ENCODE measurements around the gene PCDHA5.

DNA sequence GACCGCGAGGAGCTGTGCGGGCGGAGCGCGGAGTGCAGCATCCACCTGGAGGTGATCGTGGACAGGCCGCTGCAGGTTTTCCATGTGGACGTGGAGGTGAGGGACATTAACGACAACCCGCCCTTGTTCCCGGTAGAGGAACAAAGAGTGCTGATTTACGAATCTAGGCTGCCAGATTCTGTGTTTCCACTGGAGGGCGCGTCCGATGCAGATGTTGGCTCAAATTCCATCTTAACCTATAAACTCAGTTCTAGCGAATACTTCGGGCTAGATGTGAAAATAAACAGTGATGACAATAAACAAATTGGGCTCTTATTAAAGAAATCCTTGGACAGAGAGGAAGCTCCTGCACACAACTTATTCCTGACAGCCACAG, 6.9 kb downstream of the PCDHA5 start:
- TF ChIP-seq, protein P1, sequence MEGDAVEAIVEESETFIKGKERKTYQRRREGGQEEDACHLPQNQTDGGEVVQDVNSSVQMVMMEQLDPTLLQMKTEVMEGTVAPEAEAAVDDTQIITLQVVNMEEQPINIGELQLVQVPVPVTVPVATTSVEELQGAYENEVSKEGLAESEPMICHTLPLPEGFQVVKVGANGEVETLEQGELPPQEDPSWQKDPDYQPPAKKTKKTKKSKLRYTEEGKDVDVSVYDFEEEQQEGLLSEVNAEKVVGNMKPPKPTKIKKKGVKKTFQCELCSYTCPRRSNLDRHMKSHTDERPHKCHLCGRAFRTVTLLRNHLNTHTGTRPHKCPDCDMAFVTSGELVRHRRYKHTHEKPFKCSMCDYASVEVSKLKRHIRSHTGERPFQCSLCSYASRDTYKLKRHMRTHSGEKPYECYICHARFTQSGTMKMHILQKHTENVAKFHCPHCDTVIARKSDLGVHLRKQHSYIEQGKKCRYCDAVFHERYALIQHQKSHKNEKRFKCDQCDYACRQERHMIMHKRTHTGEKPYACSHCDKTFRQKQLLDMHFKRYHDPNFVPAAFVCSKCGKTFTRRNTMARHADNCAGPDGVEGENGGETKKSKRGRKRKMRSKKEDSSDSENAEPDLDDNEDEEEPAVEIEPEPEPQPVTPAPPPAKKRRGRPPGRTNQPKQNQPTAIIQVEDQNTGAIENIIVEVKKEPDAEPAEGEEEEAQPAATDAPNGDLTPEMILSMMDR (conservative IDR thresholded peaks at IDR 0.05; ENCODE audit: low read length) = 0 out of 2 replicates have a peak, but pooled peaks have one; percentile 16
- no peak for TF ChIP-seq EZH2phosphoT487 (IDR thresholded peaks at IDR 0.05; ENCODE audit: borderline replicate concordance, low read depth, low read length)

Measured in OCI-LY7 (cell line).